Stomach (tissue), 9 donors: ENCODE data around the gene BOD1L1. TPM values are rescaled to one million over a fixed set of nuclear protein-coding genes. Genes with fewer than 3 reads are reported as not detected.

ENCODE experiments used
- DNase-seq, 2 donors: peaks; one replicate each; pipeline versions ENCODE4 v3.0.0 to v3.0.0-alpha.2; 2013 to 2019
- H3K27ac ChIP-seq, 5 donors: fragments of 200-600 bp in 4 of 5; sonication (generic) in 4 of 5; one replicate each; pipeline ENCODE4 v1.5.1; 2013 to 2019; ENCODE audit warnings: mild to moderate bottlenecking in 1 of 5, moderate library complexity in 1 of 5
- H3K27me3 ChIP-seq, 3 donors: fragments of 200-600 bp; sonication (generic); one replicate each; pipeline ENCODE4 v1.5.1; 2017 to 2019; ENCODE audit warnings: mixed run types in 1 of 3
- H3K36me3 ChIP-seq, 4 donors: fragments of 200-600 bp; sonication (generic); 1 replicate in 3 of 4; 2 replicates in 1 of 4; pipeline ENCODE4 v1.5.1; 2016 to 2019
- H3K4me1 ChIP-seq, 4 donors: fragments of 200-600 bp; sonication (generic); one replicate each; pipeline ENCODE4 v1.5.1; 2016 to 2019
- H3K4me3 ChIP-seq, 4 donors: fragments of 200-600 bp; sonication (generic) in 3 of 4; one replicate each; pipeline ENCODE4 v1.5.1; 2016 to 2019; ENCODE audit warnings: mild to moderate bottlenecking in 1 of 4
- H3K9me3 ChIP-seq, 4 donors: fragments of 200-600 bp; sonication (generic); one replicate each; pipeline ENCODE4 v1.5.1; 2016 to 2019
- CTCF ChIP-seq, 7 experiments: fragments of 450-650 bp in 4 of 7; fragments of 200-600 bp in 3 of 7; sonication (generic) in 3 of 7; IDR thresholded peaks; one replicate each; pipeline ENCODE4 v1.5.1; 2016 to 2019; ENCODE audit warnings: antibody characterized with exemption in 7 of 7, control low read depth in 2 of 7, mild to moderate bottlenecking in 1 of 7
- EP300 ChIP-seq: sonication (generic); formaldehyde crosslinking; IDR thresholded peaks from one replicate; pipeline ENCODE4 v1.6.1; 2017; ENCODE audit warnings: antibody characterized with exemption
- POLR2A ChIP-seq, 4 donors: fragments of 450-650 bp; IDR thresholded peaks; one replicate each; pipeline ENCODE4 v1.6.1; 2016; ENCODE audit warnings: antibody characterized with exemption in 4 of 4, control low read depth in 2 of 4, mild to moderate bottlenecking in 1 of 4, moderate library complexity in 1 of 4
- POLR2AphosphoS5 ChIP-seq, 3 donors: sonication (generic); formaldehyde crosslinking; IDR thresholded peaks; one replicate each; pipeline ENCODE4 v1.6.1; 2016; ENCODE audit warnings: antibody characterized with exemption in 3 of 3
- WGBS, 5 donors: extraction: QIAGEN DNeasy Blood & Tissue Kit in 3 of 5; methylation state at CpG; one replicate each; pipeline versions ENCODE4 v1.1.5 to v1.1.7; 2013 to 2018; 5-methylcytosine and 5-hydroxymethylcytosine counted together
- intact Hi-C: fragments of 100-400 bp; cut with DNase I; formaldehyde crosslinking; loops from one replicate; pipeline ENCODE4 v1.15.1; 2023; ENCODE audit warnings: low total_unique reads
- polyA plus RNA-seq, 3 donors: library from polyadenylated mRNA; stranded (reverse); fragments of 200-250 nt; gene quantifications; one replicate each; pipeline ENCODE4 v1.2.3, GENCODE V29; 2013
- total RNA-seq, 5 donors: library from RNA; depleted of rRNA; stranded (reverse); fragments of >200 nt; gene quantifications; one replicate each; pipeline versions ENCODE4 v1.1.0 to v1.2.3, GENCODE V29; 2014 to 2016
- donor health status: healthy with polysubstance abuse.
- donor health status: Bipolar disorder and iron deficiency.
- donor health status: healthy.

Gene BOD1L1
- total and polyA plus RNA-seq, 8 donors = 8.2 to 61.7 (median 33.4) TPM

- H3K4me3 ChIP-seq = no peak overlapping the region
- H3K27me3 ChIP-seq = no peaks in the 10 kb centered on the region
- WGBS, 5 donors = 83 to 91% (median 84%) methylated on average over 1 of the region's 1 CpG
- no peak for DNase-seq
- H3K27ac ChIP-seq = no peak overlapping the region
- H3K36me3 ChIP-seq = no peaks in the 10 kb centered on the region
- H3K4me1 ChIP-seq = no peaks in the 10 kb centered on the region
- no peaks in the 10 kb centered on the region for H3K9me3 ChIP-seq
- intact Hi-C loops = no loop called here
- TF ChIP-seq POLR2A (IDR thresholded peaks at IDR 0.05) (no peak), CTCF (IDR thresholded peaks at IDR 0.05) (no peak), POLR2AphosphoS5 (IDR thresholded peaks at IDR 0.05) (no peak), EP300 (no peak)
Observed at GRCh38 chr4:13635286-13635799, 7.8 kb upstream of the BOD1L1 start.

- no peaks in the 10 kb centered on the region for H3K36me3 ChIP-seq
- 87 to 97% (median 93%) methylated on average over 1 of the region's 1 CpG for WGBS, 5 donors
- no peaks in the 10 kb centered on the region for H3K9me3 ChIP-seq
- peaks cover 0 to 6% (median 3%) of the 10 kb centered on the region in 4 donors for H3K4me1 ChIP-seq
- no peak overlapping the region for H3K4me3 ChIP-seq
- intact Hi-C loops = no loop called here
- no peak for DNase-seq
- no peaks in the 10 kb centered on the region for H3K27me3 ChIP-seq
- no peak overlapping the region for H3K27ac ChIP-seq
- TF ChIP-seq EP300 (no peak), POLR2AphosphoS5 (IDR thresholded peaks at IDR 0.05) (no peak), CTCF (IDR thresholded peaks at IDR 0.05) (no peak), POLR2A (IDR thresholded peaks at IDR 0.05) (no peak)
Observed at GRCh38 chr4:13633671-13634070, 6.1 kb upstream of the BOD1L1 start.

- intact Hi-C loops = no loop called here
- TF ChIP-seq CTCF (IDR thresholded peaks at IDR 0.05) (no peak), EP300 (no peak), POLR2A (IDR thresholded peaks at IDR 0.05) (no peak), POLR2AphosphoS5 (IDR thresholded peaks at IDR 0.05) (no peak)
- Histone ChIP-seq H3K27me3 (no peaks in the 10 kb centered on the region), H3K9me3 (no peaks in the 10 kb centered on the region), H3K27ac (peak overlapping the region; percentile 87 to 97 (median 96)), H3K4me3 (peak overlapping the region; percentile 64 to 97 (median 86)), H3K36me3 (peaks cover 0 to 5% (median 0%) of the 10 kb centered on the region in 4 donors), H3K4me1 (peaks cover 13 to 43% (median 33%) of the 10 kb centered on the region in 4 donors)
- 0 to 1% (median 0%) methylated on average over 15 to 45 of the region's 45 CpGs for WGBS, 5 donors
- DNase-seq = no peak
Observed at GRCh38 chr4:13627178-13627605, 333 bp downstream of the BOD1L1 start.

GRCh38 chr4:13626492-13627177 is 890 bp downstream of the BOD1L1 start:
- Histone ChIP-seq H3K27me3 (no peaks in the 10 kb centered on the region), H3K36me3 (peaks cover 0 to 5% (median 0%) of the 10 kb centered on the region in 4 donors), H3K4me1 (peaks cover 13 to 44% (median 33%) of the 10 kb centered on the region in 4 donors), H3K9me3 (no peaks in the 10 kb centered on the region), H3K27ac (peak overlapping the region; percentile 50 to 97 (median 96)), H3K4me3 (peak overlapping the region; percentile 64 to 97 (median 86))
- intact Hi-C loops = no loop called here
- WGBS, 5 donors = 1 to 6% (median 3%) methylated on average over 9 of the region's 9 CpGs
- no peak for DNase-seq
- TF ChIP-seq CTCF (IDR thresholded peaks at IDR 0.05) (no peak), EP300 (no peak), POLR2AphosphoS5 (IDR thresholded peaks at IDR 0.05) (no peak), POLR2A (IDR thresholded peaks at IDR 0.05) (no peak)
